HG02884 (cell line): Measurements from ENCODE around the gene DGKZ.

Experiments used
- ATAC-seq: cut with Tn5 transposase; IDR thresholded peaks from one replicate; pipeline ENCODE4 v1.9.1; 2021; ENCODE audit warnings: mild to moderate bottlenecking, moderate library complexity; ENCODE audit not compliant: unreplicated experiment

The DGKZ gene

DNA sequence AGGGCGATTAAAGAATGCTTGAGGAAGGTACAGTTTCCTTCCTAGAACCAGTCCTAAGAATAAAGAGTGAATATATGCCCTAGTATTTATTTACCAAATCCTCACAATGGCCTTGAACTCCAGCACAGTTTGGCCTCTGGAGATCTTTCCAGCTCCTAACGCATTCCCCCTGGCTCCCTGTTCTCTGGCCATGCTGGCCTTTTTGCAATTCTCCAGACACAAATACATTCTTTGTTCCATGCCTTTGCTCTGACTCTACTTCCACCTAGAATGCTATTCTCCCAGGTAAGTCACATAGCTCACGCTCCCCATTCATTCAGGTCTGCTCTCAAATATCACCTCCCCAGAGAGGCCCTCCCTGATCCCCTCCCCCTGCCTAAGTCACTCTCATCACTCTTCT lies 3.7 kb upstream of the DGKZ start:
- no peak for ATAC-seq

DNA sequence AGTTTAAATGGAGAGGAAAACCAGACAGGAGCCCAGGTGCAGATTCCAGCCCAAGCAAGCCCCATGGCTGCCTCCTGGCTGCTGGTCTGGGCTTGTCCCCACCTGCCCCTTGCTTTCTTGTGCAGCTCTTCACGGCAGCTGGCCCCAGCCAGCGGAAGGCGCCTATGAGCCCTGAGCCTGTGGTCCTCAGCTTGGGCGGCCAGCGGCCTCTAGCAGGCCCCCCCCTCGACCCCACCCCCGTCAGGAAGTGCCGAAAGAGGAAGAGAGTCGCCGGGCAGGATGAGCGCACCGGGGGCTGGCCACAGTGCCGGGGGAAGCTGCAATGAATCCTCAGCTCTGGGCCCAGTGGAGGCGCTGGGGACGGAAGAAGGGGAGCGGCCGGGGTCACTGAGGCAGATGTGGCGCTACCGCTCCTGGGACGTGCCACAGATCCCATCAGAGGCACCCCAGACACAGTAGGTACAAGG lies 2.1 kb upstream of the DGKZ start:
- ATAC-seq, result no peak

DNA sequence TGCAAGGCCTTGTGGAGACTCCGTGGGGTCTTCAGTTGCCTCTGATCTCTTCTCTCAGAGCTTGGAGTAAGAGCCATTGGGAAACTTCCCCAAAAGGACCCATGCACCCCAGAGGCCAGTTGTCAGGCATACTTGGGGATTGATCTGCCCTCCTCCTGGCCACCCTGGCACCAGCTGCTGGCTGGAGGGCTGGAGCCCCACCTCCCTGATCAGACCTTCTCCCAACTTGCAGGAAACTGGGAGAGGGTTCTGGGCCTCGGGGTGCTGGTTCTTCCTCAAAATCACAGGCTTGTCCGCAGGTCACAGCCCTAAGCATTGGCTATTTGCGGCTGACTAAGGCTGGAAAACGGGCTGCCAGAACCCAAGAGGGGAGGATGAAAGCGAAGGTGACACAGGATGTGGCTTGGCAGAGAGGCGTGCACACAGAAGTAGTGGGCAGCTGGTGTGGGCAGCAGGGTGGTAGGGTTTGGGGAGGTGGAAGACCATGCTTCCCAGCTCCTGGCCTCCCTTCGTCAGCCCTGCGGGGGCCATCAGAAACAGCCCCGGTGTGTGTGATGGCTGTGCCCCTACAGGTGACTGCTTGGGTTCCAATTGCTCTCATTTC lies 1.3 kb upstream of the DGKZ start:
- ATAC-seq, result no peak

DNA sequence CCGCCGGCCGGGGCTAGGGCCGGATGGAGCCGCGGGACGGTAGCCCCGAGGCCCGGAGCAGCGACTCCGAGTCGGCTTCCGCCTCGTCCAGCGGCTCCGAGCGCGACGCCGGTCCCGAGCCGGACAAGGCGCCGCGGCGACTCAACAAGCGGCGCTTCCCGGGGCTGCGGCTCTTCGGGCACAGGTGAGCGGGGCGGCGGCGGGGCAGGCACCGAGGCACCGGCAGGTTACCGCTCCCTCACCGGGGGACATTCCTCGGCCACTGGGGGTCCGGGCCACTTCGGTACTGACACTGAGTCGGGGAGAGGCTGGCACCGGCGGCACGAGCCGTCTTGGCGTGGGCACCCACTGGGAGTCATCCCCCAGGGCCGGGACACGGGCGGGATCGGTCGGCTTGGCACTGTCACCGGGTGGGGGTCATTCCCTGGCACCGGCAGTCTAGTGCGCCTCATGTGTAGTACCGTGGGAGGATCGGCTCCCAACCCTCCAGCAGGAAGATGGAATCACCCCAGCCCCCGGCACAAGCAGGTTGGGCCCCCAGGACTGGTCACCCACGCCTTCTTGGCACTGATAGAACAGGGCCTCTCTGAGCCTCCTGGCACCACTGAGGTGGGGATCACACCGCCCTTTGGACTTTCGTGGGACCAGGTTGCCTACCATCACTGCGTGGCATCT lies 511 bp downstream of the DGKZ start:
- ATAC-seq, result no peak

- no peak for ATAC-seq
These were observed 1.5 kb downstream of the DGKZ start for GRCh38 chr11:46348566-46349401.

GRCh38 chr11:46350695-46351094 lies 3.4 kb downstream of the DGKZ start:
- ATAC-seq, result no peak

GRCh38 chr11:46351148-46351547 lies 3.9 kb downstream of the DGKZ start:
- ATAC-seq, result no peak

GRCh38 chr11:46351606-46352005 lies 4.3 kb downstream of the DGKZ start:
- no peak for ATAC-seq

- ATAC-seq, result no peak
These were observed 5.0 kb downstream of the DGKZ start for GRCh38 chr11:46352063-46352841.

DNA sequence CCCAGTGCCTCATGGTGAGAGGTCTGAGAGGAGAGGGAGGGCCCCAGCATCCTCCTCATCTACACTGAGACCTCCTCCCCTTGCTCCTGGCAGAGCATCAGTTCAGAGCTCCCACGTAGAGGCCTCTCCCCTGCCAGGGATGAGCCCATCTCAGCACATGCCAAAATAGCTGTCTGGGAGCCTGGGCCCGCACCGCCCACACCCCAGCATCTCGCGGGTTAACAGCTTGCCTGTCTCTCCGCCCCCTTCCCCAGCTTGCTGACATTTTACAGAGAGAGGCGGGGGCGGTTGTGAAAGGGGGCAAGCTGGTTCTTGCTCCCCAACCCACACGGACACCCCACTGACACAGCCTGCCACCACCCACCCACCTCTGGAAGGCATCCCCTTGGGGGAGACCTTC lies 6.4 kb downstream of the DGKZ start:
- ATAC-seq, result no peak

GRCh38 chr11:46356924-46357482 lies 9.7 kb downstream of the DGKZ start:
- no peak for ATAC-seq

DNA sequence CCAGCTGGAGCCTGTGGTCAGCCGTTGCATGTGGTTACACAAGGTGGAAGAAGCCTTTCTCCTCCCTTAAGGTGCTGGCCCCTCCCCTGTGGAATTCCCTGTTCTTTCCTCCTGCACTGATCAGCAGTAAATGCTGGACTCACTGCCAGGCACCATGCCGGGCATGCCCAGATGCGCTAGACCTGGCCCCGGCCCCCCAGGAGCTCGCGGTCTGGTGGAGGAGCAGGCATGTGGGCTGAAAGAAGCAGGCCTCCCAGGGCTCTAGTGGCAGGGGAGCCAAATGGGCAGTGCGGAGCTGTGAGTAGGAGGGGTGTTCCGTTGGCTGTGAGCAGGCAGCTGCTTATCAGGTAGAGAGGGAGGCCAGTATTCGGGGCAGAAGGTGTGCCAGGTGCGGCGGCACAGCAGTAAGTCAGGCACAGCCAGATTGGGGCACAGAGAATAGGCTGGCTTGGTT lies 10.2 kb downstream of the DGKZ start:
- ATAC-seq, result no peak

GRCh38 chr11:46359953-46360352 lies 12.7 kb downstream of the DGKZ start:
- ATAC-seq, result no peak

GRCh38 chr11:46360878-46361277 lies 13.6 kb downstream of the DGKZ start:
- ATAC-seq, result peak; percentile 20

GRCh38 chr11:46361283-46362155 lies 14.3 kb downstream of the DGKZ start:
- peak; percentile 93 for ATAC-seq

- ATAC-seq, result no peak
These were observed 15.1 kb downstream of the DGKZ start for GRCh38 chr11:46362156-46363030.

DNA sequence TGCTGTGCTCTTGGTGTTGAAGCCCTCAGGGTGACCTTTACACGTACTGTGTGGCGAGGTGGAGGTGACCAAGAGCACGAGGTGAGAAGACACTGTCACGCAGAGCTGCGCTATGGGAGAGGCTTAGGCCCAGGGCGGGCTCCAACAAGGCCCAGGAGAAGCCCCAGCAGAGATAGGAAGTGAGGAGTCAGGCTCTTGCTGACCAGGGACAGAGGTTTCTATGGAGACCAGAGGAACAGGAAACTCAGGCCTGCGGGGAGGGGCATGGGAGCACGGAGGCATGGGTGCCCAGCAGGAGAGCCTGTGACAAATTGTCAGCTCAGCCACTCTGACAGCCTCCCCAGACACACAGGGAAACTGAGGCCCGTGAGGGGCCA lies 15.8 kb downstream of the DGKZ start:
- no peak for ATAC-seq

DNA sequence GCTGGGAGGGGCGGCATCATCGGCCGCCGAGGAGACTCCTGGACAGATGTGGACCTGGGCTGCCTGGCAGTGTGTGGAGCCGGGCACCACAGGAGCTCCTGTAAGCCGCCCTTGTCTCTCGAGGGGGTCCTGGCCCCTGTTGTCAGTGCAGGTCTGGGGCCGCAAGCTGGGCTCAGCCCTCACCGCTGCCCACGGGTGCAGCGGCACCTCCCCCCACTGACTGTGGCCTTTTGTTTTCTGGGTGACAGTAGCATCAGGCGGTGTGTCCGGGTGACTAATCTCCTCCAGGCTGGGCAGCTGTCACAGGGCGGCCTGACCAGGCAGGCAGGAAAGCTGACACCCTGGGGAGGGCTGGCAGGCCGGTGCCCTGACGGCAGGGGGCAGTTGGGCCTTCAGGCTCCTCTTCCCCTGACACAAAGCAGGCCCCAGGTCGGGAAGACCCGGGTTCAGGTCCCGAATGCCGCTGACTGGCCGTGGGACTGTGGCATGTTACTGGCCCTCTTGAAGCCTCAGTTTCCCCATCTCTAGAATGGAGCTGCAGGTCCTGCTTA lies 16.3 kb downstream of the DGKZ start:
- ATAC-seq, result no peak

DNA sequence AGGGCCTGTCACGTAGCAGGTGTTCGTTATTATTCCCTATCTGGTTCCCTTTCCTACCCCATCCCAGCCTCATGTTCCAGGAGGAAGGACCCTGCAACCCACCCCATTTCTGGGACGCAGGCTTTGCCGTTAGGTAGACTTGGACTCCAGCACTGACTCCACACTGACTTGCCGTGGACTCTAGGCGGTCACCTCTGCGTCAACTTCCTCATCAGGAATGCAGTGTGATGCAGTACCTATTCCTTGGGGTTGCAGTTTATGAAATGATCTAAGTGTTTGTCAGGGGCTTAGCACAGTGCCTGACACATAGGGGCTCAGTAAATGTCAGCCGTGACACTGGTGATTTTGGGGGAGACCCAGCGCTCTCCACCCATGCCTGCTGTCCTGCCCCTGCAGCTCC lies 16.8 kb downstream of the DGKZ start:
- no peak for ATAC-seq
